Epithelial cell of proximal tubule (primary cell): ENCODE results near the gene FSCN2. TPM values are rescaled to one million over a fixed set of nuclear protein-coding genes. Genes with fewer than 3 reads are reported as not detected.

Source experiments
- DNase-seq: peaks from one replicate; pipeline ENCODE4 v3.0.0-alpha.2; 2011; ENCODE audit warnings: low read depth
- H3K4me3 ChIP-seq: 2 replicates; pipeline ENCODE4 v1.5.1; 2011; ENCODE audit warnings: low read depth, mild to moderate bottlenecking, low read length
- CTCF ChIP-seq: conservative IDR thresholded peaks from 2 replicates; pipeline ENCODE4 v1.5.1; 2012; ENCODE audit warnings: low read depth, mild to moderate bottlenecking, low read length
- total RNA-seq: library from RNA; depleted of rRNA; stranded (reverse); fragments of >200 nt; gene quantifications from 2 replicates; pipeline ENCODE4 v1.2.3, GENCODE V29; 2015

Gene FSCN2
- total RNA-seq, 1 donor from 2014 or later: not detected

- no peak for TF ChIP-seq CTCF
- no peak for DNase-seq
- H3K4me3 ChIP-seq: no peak overlapping the region
Measured at GRCh38 chr17:81577278-81578000, 49.3 kb downstream of the FSCN2 start.

- DNase-seq: no peak
- TF ChIP-seq CTCF: no peak
- H3K4me3 ChIP-seq: no peak overlapping the region
Measured at GRCh38 chr17:81578038-81578441, 49.9 kb downstream of the FSCN2 start.

DNA sequence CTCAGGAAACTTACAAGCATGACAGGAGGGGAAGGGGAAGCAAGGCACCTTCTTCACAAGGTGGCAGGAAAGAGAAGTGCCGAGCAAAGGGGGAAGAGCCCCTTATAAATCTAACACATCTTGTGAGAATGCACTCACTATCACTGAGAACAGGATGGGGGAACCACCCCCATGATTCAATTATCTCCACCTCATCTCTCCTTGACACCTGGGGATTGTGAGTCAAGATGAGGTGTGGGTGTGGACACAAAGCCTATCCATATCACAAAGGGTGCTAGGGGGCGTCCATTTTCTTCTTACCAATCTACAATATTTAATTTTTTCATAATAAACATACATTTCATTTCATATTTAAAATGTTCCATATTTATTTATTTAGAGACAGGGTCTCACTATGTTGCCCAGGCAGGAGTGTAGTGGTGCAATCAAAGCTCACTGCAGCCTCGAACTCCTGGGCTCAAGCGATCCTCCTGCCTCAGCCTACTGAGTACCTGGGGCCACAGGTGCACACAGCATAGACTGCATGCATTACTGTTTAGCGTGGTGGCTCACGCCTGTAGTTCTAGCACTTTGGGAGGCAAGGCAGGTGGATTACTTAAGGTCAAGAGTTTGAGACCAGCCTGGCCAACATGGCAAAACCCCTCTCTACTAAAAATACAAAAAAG lies 50.5 kb downstream of the FSCN2 start:
- no peak for TF ChIP-seq CTCF
- no peak overlapping the region for H3K4me3 ChIP-seq
- no peak for DNase-seq

DNA sequence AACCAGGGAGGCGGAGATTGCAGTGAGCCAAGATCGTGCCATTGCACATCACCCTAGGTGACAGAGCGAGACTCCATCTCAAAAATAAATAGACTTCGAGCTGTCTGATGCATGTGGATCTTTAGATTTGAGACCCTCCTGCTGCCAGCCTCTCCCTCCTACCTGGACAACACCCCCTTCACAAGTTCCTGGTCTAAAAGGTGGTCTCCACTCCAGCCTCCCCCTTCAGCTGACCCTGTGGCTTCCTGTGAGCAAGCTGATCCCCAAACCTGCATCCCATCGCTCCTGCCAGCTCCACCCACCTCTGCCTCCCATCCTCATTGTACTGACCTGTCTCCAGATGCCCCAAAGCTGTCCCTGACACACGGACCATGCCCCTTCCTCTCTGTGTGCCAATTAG lies 51.1 kb downstream of the FSCN2 start:
- DNase-seq: no peak
- no peak overlapping the region for H3K4me3 ChIP-seq
- TF ChIP-seq CTCF: no peak

DNA sequence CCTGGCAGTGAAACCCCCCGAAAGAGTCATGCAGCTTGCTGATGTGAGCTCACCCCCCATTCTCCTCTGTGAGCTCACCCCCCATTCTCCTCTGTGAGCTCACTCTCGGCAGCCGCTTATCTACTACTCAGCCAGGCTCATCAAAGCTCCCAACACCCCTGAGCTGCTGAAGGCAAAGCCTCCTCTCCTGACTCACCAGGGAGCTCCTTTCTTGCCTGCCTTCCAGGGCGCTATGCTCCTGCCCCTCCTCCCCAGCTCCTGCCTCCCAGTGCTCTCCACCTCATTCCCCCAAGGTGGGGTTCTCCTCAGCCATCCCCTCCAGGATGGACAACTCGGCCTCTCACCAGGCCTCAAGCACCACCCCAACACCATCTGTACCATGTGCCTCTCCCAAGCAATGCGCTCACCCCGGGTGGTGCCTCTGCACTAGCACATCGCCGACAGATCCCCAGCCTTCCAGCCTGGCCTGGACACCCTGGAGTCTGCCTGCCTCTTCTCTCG lies 51.7 kb downstream of the FSCN2 start:
- no peak for TF ChIP-seq CTCF
- DNase-seq: no peak
- H3K4me3 ChIP-seq: no peak overlapping the region

DNA sequence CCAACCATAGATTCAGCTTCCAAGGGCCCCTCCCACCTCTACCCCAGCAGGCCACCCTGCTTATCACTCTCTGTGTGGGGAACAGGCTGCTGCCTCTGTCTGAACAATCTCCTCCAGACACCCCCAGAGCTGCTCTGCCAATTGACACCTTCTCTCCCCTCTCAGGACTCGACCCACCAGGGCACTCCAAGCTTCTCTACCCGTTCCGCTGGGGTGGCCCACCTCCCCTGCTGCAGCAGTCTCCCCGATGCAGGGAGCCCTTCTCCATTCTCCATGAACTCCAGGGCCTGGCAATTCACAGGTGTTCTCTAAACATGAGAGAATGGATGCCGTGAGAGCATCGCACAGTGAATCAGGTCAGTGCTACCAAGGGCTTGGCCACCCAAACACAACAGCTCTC lies 52.3 kb downstream of the FSCN2 start:
- no peak for DNase-seq
- TF ChIP-seq CTCF: no peak
- no peak overlapping the region for H3K4me3 ChIP-seq
